GM10266 (cell line): ENCODE measurements around the gene FAAP100.
"Not testable (repeated sequence)": the region's sequence is repeated elsewhere in the genome, so short reads cannot be mapped to it uniquely, and the experiment has no call there.

Experiments used
- DNase-seq: peaks from one replicate; pipeline ENCODE4 v3.0.0; 2012; ENCODE audit errors: extremely low spot score
- TF ChIP-seq, protein P1 (sequence below): IDR thresholded peaks from 2 replicates; pipeline ENCODE4 v1.5.1; 2012; ENCODE audit warnings: mild to moderate bottlenecking, low read depth; ENCODE audit not compliant: control insufficient read depth, insufficient read depth; ENCODE audit errors: missing control alignments

Gene FAAP100

GRCh38 chr17:81589612-81590011 is 37.5 kb upstream of the FAAP100 start:
- no peak for DNase-seq
- TF ChIP-seq, protein P1, sequence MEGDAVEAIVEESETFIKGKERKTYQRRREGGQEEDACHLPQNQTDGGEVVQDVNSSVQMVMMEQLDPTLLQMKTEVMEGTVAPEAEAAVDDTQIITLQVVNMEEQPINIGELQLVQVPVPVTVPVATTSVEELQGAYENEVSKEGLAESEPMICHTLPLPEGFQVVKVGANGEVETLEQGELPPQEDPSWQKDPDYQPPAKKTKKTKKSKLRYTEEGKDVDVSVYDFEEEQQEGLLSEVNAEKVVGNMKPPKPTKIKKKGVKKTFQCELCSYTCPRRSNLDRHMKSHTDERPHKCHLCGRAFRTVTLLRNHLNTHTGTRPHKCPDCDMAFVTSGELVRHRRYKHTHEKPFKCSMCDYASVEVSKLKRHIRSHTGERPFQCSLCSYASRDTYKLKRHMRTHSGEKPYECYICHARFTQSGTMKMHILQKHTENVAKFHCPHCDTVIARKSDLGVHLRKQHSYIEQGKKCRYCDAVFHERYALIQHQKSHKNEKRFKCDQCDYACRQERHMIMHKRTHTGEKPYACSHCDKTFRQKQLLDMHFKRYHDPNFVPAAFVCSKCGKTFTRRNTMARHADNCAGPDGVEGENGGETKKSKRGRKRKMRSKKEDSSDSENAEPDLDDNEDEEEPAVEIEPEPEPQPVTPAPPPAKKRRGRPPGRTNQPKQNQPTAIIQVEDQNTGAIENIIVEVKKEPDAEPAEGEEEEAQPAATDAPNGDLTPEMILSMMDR = no peak

DNA sequence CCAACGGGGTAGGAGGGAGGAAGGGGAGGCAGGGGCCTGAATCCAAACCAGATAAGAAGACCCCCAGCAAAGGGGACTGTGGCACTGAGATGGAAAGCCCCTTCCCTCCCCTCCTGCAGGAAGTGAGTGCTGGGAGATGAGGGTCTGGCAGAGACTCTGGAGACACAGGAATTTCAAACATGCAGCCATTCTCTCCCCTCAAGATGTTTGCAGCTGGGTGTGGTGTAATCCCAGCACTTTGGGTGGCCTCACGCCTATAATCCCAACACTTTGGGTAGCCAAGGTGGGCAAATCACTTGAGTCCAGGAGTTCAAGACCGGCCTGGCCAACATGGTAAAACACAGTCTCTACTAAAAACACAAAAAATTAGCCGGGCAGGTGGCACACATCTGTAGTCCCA is 33.9 kb upstream of the FAAP100 start:
- DNase-seq = no peak
- TF ChIP-seq, protein P1 = no peak

DNA sequence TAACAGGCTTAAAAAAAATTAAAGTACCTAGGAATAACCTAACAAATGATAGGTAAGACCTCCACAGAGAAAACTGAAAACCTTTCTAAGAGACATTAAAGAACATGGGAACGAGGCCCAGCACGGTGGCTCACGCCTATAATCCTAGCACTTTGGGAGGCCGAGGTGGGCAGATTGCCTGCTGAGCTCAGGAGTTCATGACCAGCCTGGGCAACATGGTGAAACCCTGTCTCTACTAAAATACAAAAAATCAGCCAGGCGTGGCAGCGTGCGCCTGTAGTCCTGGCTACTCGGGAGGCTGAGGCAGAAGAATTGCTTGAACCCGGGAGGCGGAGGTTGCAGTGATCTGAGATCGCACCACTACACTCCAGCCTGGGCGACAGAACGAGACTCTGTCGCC is 32.6 kb upstream of the FAAP100 start:
- not testable (repeated sequence) for DNase-seq

- no peak for DNase-seq
- TF ChIP-seq, protein P1 = no peak
Observed at GRCh38 chr17:81583589-81584342, 31.6 kb upstream of the FAAP100 start.

DNA sequence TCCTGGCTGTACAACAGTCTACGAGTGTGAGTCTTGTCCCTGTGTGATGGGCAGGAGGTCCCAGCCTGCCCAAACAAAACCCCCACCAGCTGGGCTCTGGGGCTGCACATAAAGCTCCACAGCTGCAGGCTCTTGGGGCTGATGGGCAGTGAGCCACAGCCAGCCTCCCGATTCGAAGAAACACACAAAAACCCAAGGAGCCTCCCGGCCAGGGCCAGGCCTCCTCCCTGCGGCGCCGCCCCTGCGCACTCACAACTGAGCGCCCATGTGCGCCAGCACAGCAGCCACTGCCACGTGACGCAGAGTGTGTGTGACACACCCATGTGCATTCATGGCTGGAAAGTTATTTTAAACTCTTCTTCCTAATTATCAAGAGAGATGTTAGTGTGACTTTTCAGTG is 30.6 kb upstream of the FAAP100 start:
- TF ChIP-seq, protein P1 = no peak
- DNase-seq = no peak

GRCh38 chr17:81582341-81582740 is 30.2 kb upstream of the FAAP100 start:
- no peak for DNase-seq
- TF ChIP-seq, protein P1 = no peak

DNA sequence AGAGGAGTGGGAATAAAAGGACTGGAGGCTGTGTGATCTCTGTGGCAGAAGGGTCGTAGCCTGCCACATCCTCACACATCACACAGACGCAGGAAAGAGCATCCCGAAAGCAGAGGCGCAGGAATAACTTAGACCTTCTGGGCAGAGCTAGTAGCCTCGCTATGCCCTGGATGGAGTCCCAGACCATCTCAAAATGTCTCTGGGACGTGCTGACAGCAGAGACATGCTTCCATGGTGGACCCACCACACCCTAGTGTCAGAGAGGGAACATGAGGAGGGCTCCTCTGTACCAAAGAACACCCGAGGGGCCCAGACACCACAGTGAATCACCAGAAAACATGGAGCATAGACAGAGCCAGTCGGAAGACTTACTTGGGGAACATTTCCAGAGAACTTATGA is 29.6 kb upstream of the FAAP100 start:
- TF ChIP-seq, protein P1 = no peak

GRCh38 chr17:81580481-81580880 is 28.3 kb upstream of the FAAP100 start:
- TF ChIP-seq, protein P1 = no peak
- DNase-seq = no peak

More for the DNA sequence above, 29.6 kb upstream of the FAAP100 start:
- no peak for DNase-seq
